HG03139 (cell line): ENCODE results near the gene PADI6.
"Not testable (repeated sequence)": the region's sequence is repeated elsewhere in the genome, so short reads cannot be mapped to it uniquely, and the experiment has no call there.

Experiments used
- ATAC-seq: cut with Tn5 transposase; IDR thresholded peaks from one replicate; pipeline ENCODE4 v1.9.1; 2021; ENCODE audit not compliant: unreplicated experiment

The PADI6 gene

DNA sequence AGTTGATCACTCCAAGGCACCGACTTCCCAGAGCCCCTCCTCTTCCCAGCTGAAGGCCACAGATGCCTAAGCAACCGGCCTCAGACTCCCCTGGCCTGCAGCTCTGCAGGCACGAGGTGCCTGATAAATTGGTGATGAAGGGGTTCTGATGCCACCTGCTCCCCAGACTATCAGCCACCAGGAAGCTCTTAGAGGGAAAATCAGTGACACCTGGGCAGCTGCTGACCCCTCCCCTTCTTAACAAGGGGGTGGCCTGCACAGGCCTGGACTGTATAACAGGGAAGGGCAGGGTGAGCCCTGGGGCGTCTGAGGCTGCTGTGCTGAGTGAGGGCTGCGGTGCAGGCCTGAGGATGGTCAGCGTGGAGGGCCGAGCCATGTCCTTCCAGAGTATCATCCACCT, at the start of gene PADI6:
PADI6 (plus strand) TSS at position 301 of the 400 bp plus-strand sequence; CDS start at position 351, 50 bp downstream.
- no peak for ATAC-seq

DNA sequence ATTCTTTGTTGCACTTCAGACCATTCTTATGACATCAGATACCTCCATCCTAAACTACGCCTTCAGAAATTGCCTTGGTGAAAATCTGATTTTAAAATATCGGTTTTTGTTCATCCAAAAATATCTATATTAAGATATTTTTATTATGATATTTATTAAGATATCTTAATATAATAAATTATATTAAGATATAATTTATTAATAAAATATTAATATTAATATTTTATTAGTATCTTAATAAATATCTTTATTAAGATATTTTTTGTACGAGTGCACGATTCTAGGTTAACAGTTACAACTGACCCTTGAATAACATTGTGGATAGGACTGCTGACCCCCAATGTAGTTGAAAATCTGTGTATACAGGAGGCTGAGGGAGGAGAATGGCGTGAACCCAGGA, 43.1 kb upstream of the PADI6 start:
- no peak for ATAC-seq

DNA sequence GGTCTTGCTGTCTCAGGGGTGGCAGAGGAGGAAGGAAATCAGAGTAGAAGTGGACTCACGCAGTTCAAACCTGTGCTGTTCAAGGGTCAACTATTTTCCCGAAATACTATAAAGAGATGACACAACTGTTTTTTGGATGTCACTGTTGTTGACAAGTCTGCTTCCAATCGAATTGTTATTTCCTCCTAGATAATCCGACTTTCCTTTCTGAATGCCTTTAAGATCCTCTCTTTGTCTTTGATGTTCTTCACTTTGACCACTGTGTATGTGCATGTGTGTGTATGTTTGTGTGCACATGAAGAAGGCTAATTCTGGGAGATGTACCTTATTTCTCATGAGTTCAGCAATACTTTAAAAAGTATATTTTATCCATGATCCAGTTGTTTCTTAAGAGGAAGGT, 42.4 kb upstream of the PADI6 start:
- ATAC-seq, result no peak

DNA sequence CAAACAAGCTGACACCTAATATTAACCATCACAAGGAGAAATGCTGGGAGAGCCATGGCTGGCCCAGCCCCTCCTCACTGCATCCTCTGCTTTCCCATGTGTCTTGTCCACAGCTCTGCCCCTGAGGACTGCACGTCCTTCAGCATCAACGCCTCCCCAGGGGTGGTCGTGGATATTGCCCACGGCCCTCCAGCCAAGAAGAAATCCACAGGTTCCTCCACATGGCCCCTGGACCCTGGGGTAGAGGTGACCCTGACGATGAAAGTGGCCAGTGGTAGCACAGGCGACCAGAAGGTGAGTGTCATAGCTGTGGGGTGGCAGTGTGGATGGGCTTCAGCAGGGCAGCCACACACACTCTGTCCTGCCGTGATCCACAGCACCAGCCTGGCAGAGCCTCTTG, 41.1 kb upstream of the PADI6 start:
- no peak for ATAC-seq

DNA sequence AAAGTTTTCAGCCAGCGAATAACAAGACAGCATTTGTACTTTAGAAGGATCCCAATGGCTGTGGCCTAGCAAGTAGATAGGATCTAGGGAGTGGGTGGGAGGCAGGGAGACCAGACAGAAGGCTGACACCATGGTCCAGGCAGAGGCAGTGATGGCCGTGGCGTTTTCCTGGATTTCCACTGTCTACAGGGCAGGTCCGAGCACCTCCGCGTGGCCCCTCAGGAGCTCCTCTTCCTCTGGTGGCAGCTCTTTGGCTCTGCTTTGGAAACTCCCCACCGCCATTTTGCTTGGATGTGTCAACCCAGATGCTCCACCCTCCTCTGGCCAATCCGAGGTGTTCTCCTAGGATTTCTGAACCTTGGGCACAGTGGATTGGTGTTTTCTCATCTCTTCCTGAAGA, 38.9 kb upstream of the PADI6 start:
- no peak for ATAC-seq

DNA sequence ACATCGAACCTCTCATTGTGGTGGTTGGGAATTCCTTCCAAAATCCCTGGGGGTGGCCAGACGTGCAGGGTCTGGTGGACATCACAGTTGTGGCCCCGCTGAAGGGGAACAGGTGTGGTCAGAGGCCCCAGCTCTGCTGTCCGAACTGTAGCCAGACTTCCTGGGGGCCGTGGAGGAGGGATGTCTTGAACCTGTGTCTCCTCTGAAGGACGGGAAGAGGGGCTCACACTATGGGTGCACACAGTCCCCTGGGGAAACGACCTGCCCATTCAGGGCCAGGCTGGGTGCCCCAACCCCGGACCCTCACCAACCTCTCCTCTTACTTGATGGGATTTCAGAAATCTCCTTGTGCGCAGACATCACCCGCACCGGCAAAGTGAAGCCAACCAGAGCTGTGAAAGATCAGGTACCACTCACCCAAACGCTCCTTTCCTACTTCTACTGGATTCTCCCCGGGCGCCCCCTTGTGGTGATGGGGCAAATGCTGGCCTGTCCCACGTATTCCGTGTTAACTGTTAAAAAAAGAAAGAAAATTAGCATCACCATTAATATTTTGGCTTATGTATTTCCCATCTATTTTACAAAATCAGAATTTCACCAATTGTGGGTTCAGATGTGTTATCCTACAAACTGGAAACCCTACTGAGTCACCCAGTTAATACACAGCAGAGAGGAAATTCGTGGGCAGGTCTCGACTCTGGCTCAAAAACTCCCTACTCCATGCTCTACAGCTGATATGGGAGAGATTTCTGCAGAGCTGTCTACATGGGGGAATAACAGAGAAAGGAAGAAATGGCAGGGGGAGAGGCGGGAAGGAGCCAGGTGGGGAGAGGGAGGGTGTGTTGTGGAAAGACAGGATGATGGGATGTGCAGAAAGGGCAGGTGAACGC, 35.9 kb upstream of the PADI6 start:
- no peak for ATAC-seq

DNA sequence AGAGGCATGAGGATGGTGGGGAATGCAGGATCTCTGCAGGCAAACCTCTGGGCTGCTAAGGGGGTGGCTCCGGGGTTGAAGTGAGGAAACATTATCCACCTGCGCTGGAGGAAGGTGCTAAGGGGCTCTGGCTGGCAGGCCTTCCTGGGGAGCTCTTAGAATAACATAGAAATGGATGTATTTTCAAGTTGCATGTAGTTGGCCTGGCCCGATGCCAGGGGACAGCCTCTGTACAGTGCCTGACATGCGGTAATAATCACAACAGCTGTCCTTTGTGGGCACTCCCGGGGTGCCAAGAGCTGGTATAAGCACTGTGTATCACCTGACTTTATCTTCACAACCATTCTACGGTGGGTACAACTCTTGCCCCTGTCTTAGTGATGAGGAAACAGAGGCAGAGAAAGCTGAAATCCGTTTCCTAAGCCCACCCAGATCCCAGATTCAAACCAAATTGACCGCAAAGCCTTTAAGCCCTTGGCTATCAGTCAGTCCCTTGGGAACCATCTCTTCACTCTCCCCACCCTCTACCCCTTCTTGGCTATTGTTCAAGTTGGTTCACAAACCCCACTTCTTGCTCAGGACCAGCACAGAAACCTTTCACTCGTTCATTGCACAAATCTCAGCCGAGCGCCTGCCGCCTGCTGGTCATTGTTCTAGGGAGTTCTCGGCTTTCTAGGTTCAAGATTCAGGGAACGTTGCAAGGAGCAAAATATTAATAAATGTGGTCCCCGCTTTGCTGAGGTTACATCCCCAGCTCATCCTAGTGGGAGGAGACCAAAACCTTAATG, 33.1 kb upstream of the PADI6 start:
- ATAC-seq, result no peak

DNA sequence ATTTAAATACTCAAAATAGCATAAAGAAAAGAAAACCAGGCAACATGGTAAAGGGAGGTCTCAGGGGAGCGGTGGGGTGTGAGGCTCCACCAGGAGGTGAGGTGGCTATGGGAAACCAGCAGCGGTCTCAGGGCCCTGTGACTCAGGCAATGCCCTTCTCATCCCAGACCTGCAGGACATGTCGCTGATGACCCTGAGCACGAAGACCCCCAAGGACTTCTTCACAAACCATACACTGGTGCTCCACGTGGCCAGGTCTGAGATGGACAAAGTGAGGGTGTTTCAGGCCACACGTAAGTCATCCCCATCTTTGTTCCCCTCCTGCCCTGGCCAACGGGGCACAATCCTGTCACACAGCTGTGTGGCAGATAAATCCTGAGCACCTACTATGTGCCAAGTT, 32.5 kb upstream of the PADI6 start:
- ATAC-seq, result no peak

DNA sequence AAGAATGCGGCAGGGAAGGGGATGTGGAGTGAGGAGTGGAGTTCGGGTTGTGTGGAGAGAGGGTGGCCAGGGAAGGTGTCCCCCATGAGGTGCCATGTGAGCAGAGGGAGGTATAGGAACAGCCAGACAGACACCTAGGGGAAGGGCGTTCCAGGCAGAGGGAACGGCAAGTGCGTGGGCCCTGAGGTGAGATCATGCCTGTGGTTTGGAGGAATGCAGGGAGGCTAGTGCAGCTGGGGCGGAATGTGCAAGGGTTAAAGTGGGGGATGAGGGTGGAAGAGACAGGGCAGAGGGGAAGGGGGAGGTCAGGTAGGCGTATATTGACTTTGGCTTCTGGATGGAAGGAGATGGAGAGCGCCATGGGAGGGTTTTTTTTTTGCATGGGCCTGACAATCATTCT, 31.6 kb upstream of the PADI6 start:
- ATAC-seq, result no peak

DNA sequence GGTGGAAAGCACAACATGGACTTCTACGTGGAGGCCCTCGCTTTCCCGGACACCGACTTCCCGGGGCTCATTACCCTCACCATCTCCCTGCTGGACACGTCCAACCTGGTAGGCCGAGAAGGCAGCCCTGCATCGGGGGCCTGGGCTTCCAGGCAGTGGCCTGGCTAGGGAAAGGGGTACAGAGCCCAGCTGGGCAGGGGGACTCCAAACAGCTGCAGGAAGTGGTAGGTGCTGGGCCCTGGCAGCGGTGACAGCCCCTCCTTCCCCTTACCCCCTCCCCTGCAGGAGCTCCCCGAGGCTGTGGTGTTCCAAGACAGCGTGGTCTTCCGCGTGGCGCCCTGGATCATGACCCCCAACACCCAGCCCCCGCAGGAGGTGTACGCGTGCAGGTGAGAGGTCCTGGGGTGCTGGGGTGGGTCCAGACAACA, 30.0 kb upstream of the PADI6 start:
- no peak for ATAC-seq

DNA sequence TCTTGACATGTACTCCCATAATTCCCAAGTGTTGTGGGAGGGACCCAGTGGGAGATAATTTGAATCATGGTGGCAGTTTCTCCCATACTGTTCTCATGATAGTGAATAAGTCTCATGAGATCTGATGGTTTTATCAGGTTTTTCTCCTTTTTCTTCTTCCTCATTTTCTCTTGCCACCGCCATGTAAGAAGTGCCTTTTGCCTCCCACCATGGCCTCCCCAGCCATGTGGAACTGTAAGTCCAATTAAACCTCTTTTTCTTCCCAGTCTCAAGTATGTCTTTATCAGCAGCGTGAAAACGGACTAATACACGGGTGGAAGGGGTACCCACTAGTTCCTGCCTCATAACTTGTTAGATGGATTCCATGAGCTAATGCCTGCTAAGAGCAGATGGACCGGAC, 26.5 kb upstream of the PADI6 start:
- ATAC-seq, result not testable (repeated sequence)

DNA sequence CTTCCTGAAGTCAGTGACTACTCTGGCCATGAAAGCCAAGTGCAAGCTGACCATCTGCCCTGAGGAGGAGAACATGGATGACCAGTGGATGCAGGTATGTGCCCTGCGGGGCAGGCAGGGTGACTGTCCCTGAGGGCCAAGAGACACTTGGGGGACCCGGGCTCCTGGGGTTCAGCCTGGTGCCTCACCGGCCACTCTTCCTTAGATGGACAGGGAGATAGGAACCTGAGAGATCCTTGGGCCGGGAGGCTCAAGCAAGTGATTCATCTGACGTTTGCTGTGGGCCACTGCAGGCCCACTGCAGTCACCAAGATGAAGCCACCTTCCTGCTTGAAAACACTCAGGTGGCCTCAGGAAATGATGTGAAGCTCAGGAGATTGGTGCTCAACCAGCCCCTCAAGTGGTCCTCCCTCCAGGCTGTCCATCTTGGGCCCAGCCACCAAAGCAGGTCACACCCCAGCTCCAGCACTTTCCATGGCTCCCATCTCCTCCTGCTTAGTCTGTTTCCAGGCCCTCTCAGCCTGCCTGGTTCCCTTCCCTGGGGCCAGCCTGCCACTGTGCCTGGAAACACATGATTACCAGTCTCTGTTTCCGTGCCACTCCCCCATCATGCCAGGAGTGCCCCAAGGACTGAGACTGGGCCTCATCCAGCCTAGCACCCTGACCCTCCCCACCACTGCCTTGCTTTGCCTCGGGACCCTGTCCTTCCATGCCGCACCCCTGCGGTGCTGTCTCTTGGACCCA, 25.8 kb upstream of the PADI6 start:
- no peak for ATAC-seq

DNA sequence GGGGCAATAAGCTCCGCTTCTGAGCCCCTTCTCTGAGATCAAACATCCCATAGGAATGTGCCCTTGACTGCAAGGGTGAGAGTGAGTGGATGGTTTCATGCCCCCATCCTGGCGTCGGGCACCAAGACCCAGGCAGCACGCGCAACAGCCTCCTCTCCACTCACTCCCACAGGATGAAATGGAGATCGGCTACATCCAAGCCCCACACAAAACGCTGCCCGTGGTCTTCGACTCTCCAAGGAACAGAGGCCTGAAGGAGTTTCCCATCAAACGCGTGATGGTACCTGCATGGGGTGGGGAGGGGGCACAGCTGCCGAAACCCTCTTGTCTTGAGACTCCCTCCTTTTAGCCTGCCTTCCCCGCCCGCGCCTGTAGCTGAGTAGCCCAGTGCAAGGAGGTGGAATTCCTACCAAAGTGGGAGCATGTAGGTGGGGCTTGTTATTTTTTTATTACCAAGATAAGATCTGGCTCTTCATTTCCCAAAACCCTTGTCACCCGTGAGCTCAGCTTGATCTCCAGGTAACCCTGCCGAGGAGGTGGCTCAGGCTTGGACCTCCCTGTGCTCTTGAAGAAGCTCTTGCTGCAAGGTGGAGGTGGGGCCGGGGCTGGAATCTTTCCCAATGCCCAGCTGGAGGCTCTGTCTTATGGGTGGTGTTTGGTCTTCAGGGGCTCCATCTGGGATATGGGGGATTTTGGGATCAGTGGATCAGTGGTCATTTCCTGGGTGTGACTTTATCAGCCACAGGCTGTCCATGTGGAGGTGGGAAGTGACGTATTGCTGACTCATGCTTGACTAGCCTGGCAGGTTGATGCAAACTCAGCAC, 24.0 kb upstream of the PADI6 start:
- ATAC-seq, result no peak

DNA sequence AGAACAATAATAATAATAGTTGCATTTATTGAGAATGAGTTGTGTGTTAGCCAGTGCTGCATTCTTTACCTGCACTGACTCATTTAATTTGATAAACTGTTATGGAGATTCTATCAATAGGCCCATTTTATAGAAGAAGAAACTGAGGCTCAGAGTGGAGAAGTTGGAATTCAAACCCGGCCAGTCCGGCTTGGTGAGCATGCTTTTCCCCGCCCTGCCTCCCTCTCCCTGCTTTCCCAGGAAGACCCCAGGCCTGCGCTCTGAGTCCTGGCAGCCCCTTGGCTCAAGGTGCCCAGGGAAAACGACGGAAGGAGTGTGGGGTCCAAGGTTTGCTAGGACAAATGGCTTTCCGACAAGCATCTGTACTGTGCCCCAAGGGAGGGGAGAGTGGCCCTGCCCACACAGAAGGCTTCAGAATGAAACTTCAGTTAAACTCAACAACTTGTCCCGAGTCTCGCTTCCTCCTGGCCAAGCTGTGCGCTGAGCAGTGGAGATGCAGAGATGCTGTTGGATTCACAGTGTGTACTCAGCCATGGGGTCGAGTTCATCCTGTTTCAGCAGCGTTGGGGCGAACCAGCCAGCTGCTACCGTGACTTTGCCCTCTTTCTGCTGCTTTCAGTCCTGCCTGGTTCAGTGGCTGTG, 23.3 kb upstream of the PADI6 start:
- ATAC-seq, result no peak

DNA sequence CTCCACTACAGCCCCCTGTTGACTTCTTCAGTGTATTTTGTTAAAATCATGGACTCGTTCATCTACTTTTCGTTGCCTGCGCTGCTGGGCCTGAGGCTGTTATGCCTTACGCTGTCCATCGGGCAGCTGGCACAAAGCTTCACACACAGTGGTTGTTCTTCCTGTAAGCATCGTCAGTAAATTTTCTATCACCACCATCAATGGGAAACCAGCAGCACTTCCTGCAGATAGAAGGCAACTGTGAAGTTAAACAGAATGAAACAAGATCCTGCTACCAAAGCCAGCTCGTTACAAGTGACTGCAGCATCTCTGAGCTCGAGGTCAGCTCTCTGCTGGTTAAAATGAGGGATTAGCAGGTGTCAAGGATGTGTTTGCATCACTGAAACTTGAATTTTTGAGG, 21.9 kb upstream of the PADI6 start:
- no peak for ATAC-seq

DNA sequence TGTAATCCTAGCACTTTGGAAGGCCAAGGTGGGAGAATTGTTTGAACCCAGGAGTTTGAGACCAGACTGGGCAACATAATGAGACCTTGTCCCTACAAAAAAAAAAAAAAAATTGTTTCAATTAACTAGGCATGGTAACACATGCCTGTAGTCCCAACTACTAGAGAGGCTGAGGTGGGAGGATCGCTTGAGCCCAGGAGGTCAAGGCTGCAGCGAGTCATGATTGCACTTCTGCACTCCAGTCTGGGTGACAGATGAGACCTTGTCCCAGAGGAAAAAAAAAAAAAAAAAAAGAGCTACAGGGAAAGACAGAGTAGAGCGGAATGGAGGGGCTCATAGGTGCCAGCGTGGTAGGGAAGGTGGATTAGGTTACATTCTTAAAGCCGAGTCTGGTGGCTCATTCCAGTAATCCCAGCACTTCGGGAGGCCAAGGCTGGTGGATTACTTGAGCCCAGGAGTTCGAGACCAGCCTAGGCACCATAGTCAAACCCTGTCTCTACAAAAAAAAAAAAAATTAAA, 21.0 kb upstream of the PADI6 start:
- ATAC-seq, result no peak

DNA sequence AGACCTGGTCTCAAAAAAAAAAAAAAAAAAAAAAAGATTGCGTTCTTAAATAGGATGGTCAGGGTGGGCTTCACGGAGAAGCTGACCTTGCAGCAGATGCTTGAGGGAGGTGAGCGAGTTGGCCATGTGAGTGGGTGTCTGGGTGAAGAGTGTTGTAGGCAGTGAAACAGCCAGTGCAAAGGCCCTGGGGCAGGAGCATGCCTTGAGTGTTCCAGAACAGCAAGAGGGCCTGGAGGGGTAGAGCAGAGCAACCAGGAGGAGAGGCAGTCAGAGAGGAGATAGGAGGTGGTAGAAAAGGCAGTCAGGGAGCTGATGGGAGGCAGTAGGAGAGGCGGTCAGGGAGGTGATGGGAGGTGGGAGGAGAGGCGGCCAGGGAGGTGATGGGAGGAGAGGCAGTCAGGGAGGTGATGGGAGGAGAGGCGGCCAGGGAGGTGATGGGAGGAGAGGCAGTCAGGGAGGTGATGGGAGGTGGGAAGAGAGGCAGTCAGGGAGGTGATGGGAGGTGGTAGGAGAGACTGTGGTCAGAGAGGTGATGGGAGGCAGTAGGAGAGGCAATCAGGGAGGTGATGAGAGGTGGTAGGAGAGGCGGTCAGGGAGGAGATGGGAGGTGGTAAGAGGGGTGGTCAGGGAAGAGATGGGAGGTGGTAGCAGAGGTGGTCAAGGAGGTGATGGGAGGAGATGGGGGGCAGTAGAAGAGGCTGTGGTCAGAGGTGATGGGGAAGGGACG, 20.2 kb upstream of the PADI6 start:
- no peak for ATAC-seq

DNA sequence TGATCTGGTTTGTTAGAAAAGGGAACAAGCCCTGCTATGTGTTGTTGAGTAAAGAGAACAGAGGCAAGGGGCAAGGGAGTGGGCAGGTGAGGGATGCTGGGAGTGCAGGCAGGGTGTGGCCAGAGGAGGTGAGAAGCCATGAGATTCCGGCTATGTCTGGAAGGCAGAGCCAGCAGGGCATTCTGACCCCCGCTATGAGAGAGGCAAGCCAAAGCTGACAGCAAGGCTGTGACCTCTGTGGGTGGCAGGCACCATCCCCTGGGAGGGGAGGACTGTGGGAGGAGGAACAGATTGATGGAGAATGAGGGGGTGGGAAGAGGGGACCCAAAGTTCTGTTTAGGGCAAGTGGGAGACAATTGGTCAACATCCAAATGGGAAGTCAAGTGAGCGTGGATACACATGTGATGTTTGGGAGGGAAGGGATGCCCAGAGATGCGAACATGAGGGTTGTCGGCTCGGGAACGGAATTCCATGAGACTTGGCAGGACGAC, 19.5 kb upstream of the PADI6 start:
- no peak for ATAC-seq

DNA sequence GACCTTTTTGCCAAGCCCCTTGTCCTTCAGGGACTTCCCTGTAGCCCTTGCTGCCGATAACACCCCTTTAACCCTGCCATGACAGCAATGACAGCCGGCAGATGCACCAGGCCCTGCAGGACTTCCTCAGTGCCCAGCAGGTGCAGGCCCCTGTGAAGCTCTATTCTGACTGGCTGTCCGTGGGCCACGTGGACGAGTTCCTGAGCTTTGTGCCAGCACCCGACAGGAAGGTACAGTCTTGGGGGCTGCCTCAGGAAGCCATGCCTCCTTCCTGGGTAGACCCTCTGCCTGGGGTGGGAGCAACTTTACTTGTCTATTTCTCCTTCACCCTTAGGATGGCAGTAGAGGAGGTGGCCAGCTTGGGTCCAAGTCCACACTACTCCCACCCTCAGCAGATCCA, 16.1 kb upstream of the PADI6 start:
- ATAC-seq, result no peak
